Small intestine (tissue), 7 donors: Measurements from ENCODE around the gene KCNV2. TPM values are rescaled to one million over a fixed set of nuclear protein-coding genes. Genes with fewer than 3 reads are reported as not detected.

ENCODE experiments used
- DNase-seq, 2 donors: peaks; one replicate each; pipeline versions ENCODE4 v3.0.0 to v3.0.0-alpha.2; 2013
- FAIRE-seq: peaks from 2 replicates; lab custom pipeline; 2012; peaks lifted over from hg19 to GRCh38; lab: Jason Lieb, UNC
- H3K27ac ChIP-seq, 3 donors: one replicate each; pipeline ENCODE4 v1.5.1; 2013; ENCODE audit warnings: low read length in 2 of 3, mild to moderate bottlenecking in 2 of 3, control low read depth in 1 of 3, inconsistent platforms in 1 of 3, low read depth in 1 of 3, moderate library complexity in 1 of 3
- H3K27me3 ChIP-seq, 3 donors: one replicate each; pipeline ENCODE4 v1.6.1; 2013; ENCODE audit warnings: low read length in 3 of 3, inconsistent platforms in 1 of 3; ENCODE audit not compliant: control insufficient read depth in 3 of 3, insufficient read depth in 3 of 3
- H3K36me3 ChIP-seq, 3 donors: one replicate each; pipeline ENCODE4 v1.6.1; 2013; ENCODE audit warnings: low read length in 3 of 3, inconsistent platforms in 1 of 3, low read depth in 1 of 3, mild to moderate bottlenecking in 1 of 3, moderate library complexity in 1 of 3; ENCODE audit not compliant: control insufficient read depth in 3 of 3, insufficient read depth in 2 of 3
- H3K4me1 ChIP-seq, 3 donors: one replicate each; pipeline ENCODE4 v1.6.1; 2013; ENCODE audit warnings: low read length in 2 of 3, inconsistent platforms in 1 of 3, low read depth in 1 of 3, mild to moderate bottlenecking in 1 of 3, moderate library complexity in 1 of 3; ENCODE audit not compliant: control insufficient read depth in 3 of 3, insufficient read depth in 2 of 3
- H3K4me3 ChIP-seq, 3 donors: one replicate each; pipeline ENCODE4 v1.5.1; 2013; ENCODE audit warnings: low read length in 3 of 3, control low read depth in 1 of 3, inconsistent platforms in 1 of 3, low read depth in 1 of 3, mild to moderate bottlenecking in 1 of 3, moderate library complexity in 1 of 3
- H3K9me3 ChIP-seq, 2 donors: one replicate each; pipeline ENCODE4 v1.6.1; 2013; ENCODE audit warnings: low read depth in 1 of 2, low read length in 1 of 2; ENCODE audit not compliant: control insufficient read depth in 2 of 2, insufficient read depth in 1 of 2
- WGBS, 3 donors: extraction: QIAGEN DNeasy Blood & Tissue Kit; methylation state at CpG; one replicate each; pipeline ENCODE4 v1.1.7; 2013; 5-methylcytosine and 5-hydroxymethylcytosine counted together
- polyA plus RNA-seq, 4 donors: library from polyadenylated mRNA; stranded (reverse) in 3 of 4; unstranded in 1 of 4; fragments of 200-250 nt in 3 of 4; fragments of 120-200 nt in 1 of 4; gene quantifications; one replicate each; pipeline versions ENCODE4 v1.2.1 to v1.2.3, GENCODE V29; 2013
- donor health status: healthy with polysubstance abuse.
- donor health status: control.
- donor health status: control.
- donor health status: Bipolar disorder and iron deficiency.
- donor health status: healthy.

Gene KCNV2
- polyA plus RNA-seq, 4 donors, result 0.18 TPM; not detected in 3

- Histone ChIP-seq H3K36me3 (no peaks in the 10 kb centered on the region), H3K27ac (no peak overlapping the region), H3K27me3 (no peaks in the 10 kb centered on the region), H3K4me3 (no peak overlapping the region), H3K4me1 (no peaks in the 10 kb centered on the region), H3K9me3 (no peaks in the 10 kb centered on the region)
- FAIRE-seq (no peak), DNase-seq (no peak)
- 67 to 81% (median 81%) methylated on average over 4 of the region's 4 CpGs for WGBS, 3 donors
Measured at GRCh38 chr9:2732492-2732891, 15.2 kb downstream of the KCNV2 start.

GRCh38 chr9:2740616-2741015 is 23.3 kb downstream of the KCNV2 start:
- no peak overlapping the region for H3K27ac ChIP-seq
- H3K27me3 ChIP-seq, result no peaks in the 10 kb centered on the region
- H3K9me3 ChIP-seq, result no peaks in the 10 kb centered on the region
- H3K4me3 ChIP-seq, result no peak overlapping the region
- FAIRE-seq (no peak), DNase-seq (no peak)
- no peaks in the 10 kb centered on the region for H3K4me1 ChIP-seq
- peaks cover 0 to 3% (median 0%) of the 10 kb centered on the region in 3 donors for H3K36me3 ChIP-seq

GRCh38 chr9:2741441-2742158 is 24.3 kb downstream of the KCNV2 start:
- FAIRE-seq, result no peak
- no peak for DNase-seq
- Histone ChIP-seq H3K4me3 (no peak overlapping the region), H3K27ac (no peak overlapping the region), H3K27me3 (no peaks in the 10 kb centered on the region), H3K36me3 (peaks cover 0 to 3% (median 0%) of the 10 kb centered on the region in 3 donors), H3K9me3 (no peaks in the 10 kb centered on the region), H3K4me1 (no peaks in the 10 kb centered on the region)
- 76 to 95% (median 82%) methylated on average over 6 of the region's 6 CpGs for WGBS, 3 donors

- peaks cover 0 to 3% (median 0%) of the 10 kb centered on the region in 3 donors for H3K36me3 ChIP-seq
- H3K4me3 ChIP-seq, result no peak overlapping the region
- DNase-seq (no peak), FAIRE-seq (no peak)
- H3K9me3 ChIP-seq, result no peaks in the 10 kb centered on the region
- no peaks in the 10 kb centered on the region for H3K27me3 ChIP-seq
- WGBS, 3 donors, result 94 to 99% (median 95%) methylated on average over 7 of the region's 7 CpGs
- H3K4me1 ChIP-seq, result no peaks in the 10 kb centered on the region
- H3K27ac ChIP-seq, result no peak overlapping the region
Measured at GRCh38 chr9:2742214-2742613, 24.9 kb downstream of the KCNV2 start.

GRCh38 chr9:2743937-2744529 is 26.7 kb downstream of the KCNV2 start:
- H3K36me3 ChIP-seq, result peaks cover 0 to 3% (median 0%) of the 10 kb centered on the region in 3 donors
- WGBS, 3 donors, result 93 to 98% (median 95%) methylated on average over 5 of the region's 5 CpGs
- no peaks in the 10 kb centered on the region for H3K27me3 ChIP-seq
- peaks cover 0 to 2% of the 10 kb centered on the region in 2 donors for H3K9me3 ChIP-seq
- H3K4me1 ChIP-seq, result no peaks in the 10 kb centered on the region
- H3K4me3 ChIP-seq, result no peak overlapping the region
- no peak overlapping the region for H3K27ac ChIP-seq
- DNase-seq (no peak), FAIRE-seq (no peak)

- Histone ChIP-seq H3K9me3 (peaks cover 0 to 5% of the 10 kb centered on the region in 2 donors), H3K27me3 (no peaks in the 10 kb centered on the region), H3K4me1 (no peaks in the 10 kb centered on the region), H3K36me3 (peaks cover 0 to 3% (median 0%) of the 10 kb centered on the region in 3 donors), H3K4me3 (no peak overlapping the region), H3K27ac (no peak overlapping the region)
- no peak for FAIRE-seq
- WGBS, 3 donors, result 84 to 90% (median 87%) methylated on average over 9 of the region's 9 CpGs
- no peak for DNase-seq
Measured at GRCh38 chr9:2745560-2746380, 28.5 kb downstream of the KCNV2 start.

GRCh38 chr9:2749485-2749884 is 32.2 kb downstream of the KCNV2 start:
- H3K27ac ChIP-seq, result no peak overlapping the region
- no peak overlapping the region for H3K4me3 ChIP-seq
- 98 to 99% (median 98%) methylated on average over 2 of the region's 2 CpGs for WGBS, 3 donors
- FAIRE-seq (no peak), DNase-seq (no peak)
- no peaks in the 10 kb centered on the region for H3K4me1 ChIP-seq
- no peaks in the 10 kb centered on the region for H3K36me3 ChIP-seq
- no peaks in the 10 kb centered on the region for H3K27me3 ChIP-seq
- peaks cover 0 to 7% of the 10 kb centered on the region in 2 donors for H3K9me3 ChIP-seq

- no peak for FAIRE-seq
- Histone ChIP-seq H3K27me3 (no peaks in the 10 kb centered on the region), H3K27ac (no peak overlapping the region), H3K36me3 (peaks cover 0 to 2% (median 0%) of the 10 kb centered on the region in 3 donors), H3K4me1 (no peaks in the 10 kb centered on the region), H3K9me3 (peaks cover 0 to 2% of the 10 kb centered on the region in 2 donors), H3K4me3 (no peak overlapping the region)
- WGBS, 3 donors, result 74 to 82% (median 79%) methylated on average over 1 of the region's 1 CpG
- no peak for DNase-seq
Measured at GRCh38 chr9:2755285-2755684, 38.0 kb downstream of the KCNV2 start.
